ENCODE results near the gene PAM.

DNA sequence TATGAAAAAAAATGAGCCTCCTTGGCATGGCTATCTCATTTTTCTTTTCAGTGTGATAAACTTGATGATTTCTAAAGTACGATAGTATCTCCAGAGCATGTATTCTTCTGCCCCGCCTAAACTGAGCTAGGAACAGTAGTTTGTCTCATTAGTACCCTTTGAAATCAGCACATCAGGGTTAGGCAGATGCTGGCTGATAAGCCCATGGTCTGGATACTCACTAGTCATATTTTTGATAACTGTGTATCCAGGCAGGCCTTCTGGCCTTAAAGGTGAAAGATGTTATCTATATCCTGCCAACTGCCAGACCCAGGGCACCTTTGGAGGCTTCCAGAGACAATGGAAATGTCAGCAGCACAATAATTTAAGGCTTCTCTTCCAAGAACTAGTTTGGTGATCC, 261.1 kb downstream of the PAM start:
- TF ChIP-seq CTCF (conservative IDR thresholded peaks at IDR 0.05; ENCODE audit: low read length) (no peak), EZH2phosphoT487 (IDR thresholded peaks at IDR 0.05; ENCODE audit: borderline replicate concordance, low read depth, low read length) (no peak)

Measured in OCI-LY7 (cell line).